GM21447 (cell line): ENCODE results near the gene RBMS3.

Experiments
- ATAC-seq: cut with Tn5 transposase; IDR thresholded peaks from one replicate; pipeline ENCODE4 v1.9.1; 2021; ENCODE audit not compliant: unreplicated experiment

RBMS3 gene

DNA sequence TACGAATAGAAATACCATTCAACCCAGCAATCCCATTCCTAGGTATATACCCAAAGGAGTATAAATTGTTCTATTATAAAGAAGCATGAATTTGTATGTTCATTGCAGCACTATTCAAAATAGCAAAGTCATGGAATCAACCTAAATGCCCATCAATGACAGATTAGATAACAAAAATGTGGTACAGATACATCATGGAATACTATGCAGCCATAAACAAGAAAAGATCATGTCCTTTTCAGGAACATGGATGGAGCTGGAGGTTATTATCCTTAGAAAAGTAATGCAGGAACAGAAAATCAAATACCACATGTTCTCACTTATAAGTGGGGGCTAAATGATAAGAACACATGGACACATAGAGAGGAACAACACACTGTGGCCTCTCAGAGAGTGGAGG, 571.9 kb downstream of the RBMS3 start:
- ATAC-seq = no peak

GRCh38 chr3:29853841-29854397, 573.0 kb downstream of the RBMS3 start:
- ATAC-seq = no peak

GRCh38 chr3:29854821-29855220, 574.0 kb downstream of the RBMS3 start:
- ATAC-seq = no peak

DNA sequence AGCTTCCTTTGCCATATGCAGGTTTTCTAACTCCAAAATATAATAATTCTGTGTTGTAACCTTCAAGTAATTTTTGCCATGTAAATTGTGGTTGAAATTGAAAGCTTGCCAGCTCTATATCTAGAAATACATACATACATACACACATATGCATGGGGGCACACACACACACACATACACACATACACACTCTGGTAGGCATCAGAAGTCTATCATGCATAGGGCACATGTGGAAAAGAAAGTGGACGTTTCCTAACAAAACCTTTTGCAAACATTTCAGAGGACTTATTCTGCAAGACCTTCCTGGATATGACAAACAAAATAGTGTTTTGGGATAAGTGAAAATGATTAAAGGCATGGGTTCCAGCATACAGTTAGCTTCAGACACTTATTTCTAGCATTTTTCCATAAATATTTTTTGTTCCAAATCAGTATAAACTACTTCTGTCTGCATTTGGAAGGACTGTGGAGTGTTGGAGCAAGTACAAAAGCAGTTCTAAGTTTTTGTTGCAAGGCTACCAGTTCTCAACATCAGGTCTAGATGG, 578.9 kb downstream of the RBMS3 start:
- ATAC-seq = no peak

- ATAC-seq = no peak
Measured at GRCh38 chr3:29864809-29865208, 583.9 kb downstream of the RBMS3 start.

- ATAC-seq = no peak
Measured at GRCh38 chr3:29868543-29869101, 587.8 kb downstream of the RBMS3 start.

DNA sequence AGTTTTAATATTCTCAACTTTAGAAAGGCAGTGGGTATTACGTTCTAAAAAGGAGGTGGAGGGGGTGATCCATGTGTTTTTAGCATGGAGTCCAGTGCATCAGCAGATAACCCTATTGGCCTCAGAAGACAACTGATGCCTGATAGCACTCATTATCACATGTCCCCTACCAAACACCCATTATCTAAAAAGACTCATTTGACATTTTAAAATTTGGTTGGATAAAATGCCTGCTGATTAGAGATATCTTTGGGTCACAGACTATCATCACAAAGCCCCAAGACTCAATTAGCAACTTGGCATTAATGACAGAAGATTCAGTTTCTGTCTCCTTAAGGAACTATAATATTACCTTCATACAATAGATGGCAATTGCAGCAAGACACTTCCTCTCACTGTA, 589.3 kb downstream of the RBMS3 start:
- ATAC-seq = no peak

DNA sequence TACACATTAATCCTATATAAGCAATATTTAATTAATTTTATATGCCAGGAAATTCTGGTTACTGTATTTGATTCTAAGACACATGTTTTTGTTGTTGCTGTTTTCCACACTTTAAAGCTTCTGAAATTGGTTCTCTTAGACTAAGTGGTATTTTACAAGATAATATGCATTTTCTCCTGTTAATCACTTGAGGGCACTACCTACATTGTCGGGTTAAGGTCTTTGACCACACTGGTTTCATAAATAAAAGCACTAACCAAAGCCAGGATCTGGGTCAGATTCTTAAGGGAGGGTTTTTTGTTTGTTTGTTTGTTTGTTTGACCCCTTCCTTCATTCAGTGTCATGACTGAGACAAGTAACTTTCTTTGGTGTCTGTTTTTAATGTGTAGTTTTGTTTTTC, 590.2 kb downstream of the RBMS3 start:
- no peak for ATAC-seq

- ATAC-seq = no peak
Measured at GRCh38 chr3:29880809-29881208, 599.9 kb downstream of the RBMS3 start.

- no peak for ATAC-seq
Measured at GRCh38 chr3:29887451-29887850, 606.6 kb downstream of the RBMS3 start.

DNA sequence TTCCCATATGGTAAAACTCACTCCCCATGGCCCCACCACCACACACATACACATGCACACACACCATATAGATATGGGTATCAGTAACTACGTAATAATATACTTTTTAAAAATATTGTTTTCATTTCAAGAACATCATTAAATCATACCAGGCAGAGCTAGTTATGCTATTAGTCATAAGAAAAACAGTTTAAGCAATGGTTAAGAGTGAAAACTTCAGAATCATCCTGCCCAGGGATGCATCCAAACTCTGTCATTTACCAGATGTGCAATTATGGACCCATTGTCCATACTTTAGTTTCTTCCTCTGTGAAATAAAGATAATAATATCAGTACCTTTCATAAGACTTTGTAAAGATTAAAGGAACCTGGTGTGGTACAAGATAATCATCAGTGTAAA, 608.3 kb downstream of the RBMS3 start:
- no peak for ATAC-seq

- no peak for ATAC-seq
Measured at GRCh38 chr3:29890801-29891200, 609.9 kb downstream of the RBMS3 start.

DNA sequence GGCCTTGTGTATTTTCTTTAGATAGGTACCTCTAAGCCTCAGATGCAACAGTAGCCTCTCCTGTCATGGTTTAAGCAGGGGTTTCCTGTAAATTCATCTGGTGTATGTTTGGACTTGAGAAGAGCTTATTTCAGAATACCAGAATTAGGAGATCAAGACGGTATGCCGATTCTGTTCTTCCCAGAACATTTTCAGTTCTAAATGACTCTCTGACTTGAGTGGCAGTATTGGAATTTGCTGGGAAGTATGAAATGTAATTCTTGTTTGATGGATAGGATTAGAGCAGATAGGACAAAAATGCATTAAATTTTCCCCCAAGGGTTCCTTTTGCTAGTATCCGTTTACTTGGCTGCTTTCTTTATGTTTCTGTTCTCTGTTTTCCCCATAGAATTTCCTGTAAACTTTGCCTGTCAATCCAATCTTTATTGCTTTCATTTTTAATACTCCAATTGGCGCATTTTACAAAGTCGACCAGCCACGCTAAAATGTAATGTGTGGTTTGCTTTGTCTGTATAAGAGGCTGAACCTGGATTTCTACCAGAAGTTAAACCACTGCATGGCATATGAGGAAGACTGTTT, 612.2 kb downstream of the RBMS3 start:
- no peak for ATAC-seq

DNA sequence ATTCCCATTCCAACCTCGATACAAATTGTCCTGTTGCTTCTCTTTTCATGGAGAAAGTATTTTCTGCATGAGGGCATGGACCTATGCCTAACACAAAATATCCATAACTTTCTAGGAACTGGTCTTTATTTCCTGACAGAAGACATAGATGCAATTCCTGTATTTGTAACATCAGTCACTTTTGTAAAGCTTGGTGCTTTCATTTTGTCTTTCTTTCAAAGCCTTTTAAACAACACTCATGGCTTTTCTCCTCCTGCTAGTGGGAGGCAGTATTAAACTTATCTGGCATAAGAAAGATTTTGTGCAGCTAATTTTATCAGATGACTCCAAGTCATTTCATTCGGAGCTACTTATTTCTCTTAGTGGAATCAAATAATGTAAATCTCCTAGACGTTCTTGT, 616.0 kb downstream of the RBMS3 start:
- no peak for ATAC-seq

- ATAC-seq = no peak
Measured at GRCh38 chr3:29898171-29898965, 617.5 kb downstream of the RBMS3 start.

GRCh38 chr3:29899021-29899420, 618.1 kb downstream of the RBMS3 start:
- no peak for ATAC-seq

DNA sequence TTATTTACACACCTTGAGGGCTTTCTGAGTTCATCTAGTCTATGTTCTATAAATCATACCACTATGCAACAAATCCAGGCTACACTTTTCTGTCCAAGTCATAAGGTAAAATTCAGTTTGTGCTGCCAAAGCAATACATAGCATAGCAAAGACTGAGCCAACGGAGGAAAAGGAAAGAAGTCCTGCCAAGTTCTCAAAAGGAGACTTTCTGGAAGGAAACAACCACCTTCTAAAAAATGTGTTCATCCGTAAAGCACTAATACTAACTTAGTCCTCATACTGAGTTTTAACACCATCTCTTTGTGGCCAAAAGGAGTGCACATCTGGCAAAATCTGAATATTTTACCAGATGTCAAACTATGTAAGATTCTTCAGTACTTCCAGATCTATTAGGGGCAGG, 620.2 kb downstream of the RBMS3 start:
- ATAC-seq = no peak

- ATAC-seq = no peak
Measured at GRCh38 chr3:29903600-29903999, 622.7 kb downstream of the RBMS3 start.

GRCh38 chr3:29906906-29907305, 626.0 kb downstream of the RBMS3 start:
- no peak for ATAC-seq

DNA sequence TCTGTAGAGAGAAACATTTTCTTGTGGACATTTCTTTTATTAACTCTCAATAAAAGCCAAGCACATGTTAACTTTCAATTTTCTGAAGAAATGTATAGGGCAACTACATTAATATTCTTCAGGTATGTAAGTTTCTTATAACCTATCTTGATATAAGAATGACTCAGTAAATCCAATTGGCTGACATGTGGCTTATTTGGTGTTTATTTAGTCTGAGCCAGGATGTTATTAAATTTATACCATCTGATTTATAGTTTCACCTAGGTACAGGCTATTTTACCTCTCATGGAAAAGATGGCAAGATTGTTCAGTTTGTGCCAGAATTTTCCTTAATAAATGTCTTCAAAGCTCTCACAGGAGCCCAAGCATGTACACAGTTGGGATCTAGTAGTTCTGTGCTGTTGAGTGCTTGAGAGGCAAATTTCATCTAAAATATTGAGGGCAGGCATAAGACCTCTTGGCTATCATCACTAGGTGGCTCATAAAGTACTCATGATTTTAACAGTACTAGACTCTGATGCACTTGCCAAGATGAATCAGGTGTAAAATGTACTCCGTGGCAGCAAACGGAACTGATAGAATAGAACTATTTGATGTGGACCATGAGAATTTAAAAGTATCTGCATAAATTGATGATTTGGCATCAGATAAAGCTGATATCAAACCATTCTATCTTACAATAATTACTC, 631.9 kb downstream of the RBMS3 start:
- no peak for ATAC-seq

DNA sequence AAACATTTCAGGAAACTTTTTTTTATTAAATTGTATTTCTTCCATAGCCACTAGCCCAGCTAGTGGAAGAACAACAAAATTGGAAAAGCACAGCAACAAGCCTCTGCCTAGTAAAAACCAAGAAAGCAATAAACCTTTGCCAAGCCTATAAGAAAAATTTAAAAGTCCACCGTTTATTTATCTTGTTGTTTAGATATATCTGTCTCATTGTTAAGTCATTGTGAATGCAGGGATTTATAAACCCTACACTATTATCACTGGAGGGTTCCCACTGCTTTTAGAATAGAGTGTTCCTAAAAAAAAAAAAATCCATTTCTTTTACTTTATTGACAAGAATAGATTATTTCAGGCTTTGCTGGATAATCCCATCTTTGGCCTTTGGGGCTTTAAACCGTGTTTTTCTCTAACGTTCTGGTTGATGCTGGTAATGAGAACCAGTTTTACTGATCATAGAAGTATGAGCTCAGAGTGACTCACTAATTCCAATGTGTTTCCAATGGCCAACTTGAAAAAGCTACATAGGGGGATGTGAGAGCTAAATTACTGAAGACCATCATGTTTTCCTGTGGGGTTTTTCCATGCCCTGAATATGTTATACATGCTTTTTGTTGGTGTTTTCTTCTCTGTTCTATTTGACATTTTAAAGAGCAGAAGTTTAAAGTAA, 634.1 kb downstream of the RBMS3 start:
- ATAC-seq = no peak
